Umbilical cord (tissue), 2 donors: ENCODE measurements around the gene ELOVL7. TPM values are rescaled to one million over a fixed set of nuclear protein-coding genes. Genes with fewer than 3 reads are reported as not detected.
"Not testable (repeated sequence)": the region's sequence is repeated elsewhere in the genome, so short reads cannot be mapped to it uniquely, and the experiment has no call there.

Source experiments
- DNase-seq: peaks from one replicate; pipeline ENCODE4 v3.0.0-alpha.2; 2015; ENCODE audit warnings: low spot score
- total RNA-seq: library from RNA; depleted of rRNA; stranded (reverse); fragments of >200 nt; gene quantifications from one replicate; pipeline ENCODE4 v1.2.3, GENCODE V29; 2014; ENCODE audit warnings: low replicate concordance; ENCODE audit not compliant: insufficient read depth

ELOVL7 gene
- total RNA-seq, 1 donor from 2014 or later: 1.9 TPM

- DNase-seq: not testable (repeated sequence)
These were observed 128.7 kb downstream of the ELOVL7 start for GRCh38 chr5:60715201-60715928.

- DNase-seq: no peak
These were observed 131.1 kb downstream of the ELOVL7 start for GRCh38 chr5:60712950-60713349.

DNA sequence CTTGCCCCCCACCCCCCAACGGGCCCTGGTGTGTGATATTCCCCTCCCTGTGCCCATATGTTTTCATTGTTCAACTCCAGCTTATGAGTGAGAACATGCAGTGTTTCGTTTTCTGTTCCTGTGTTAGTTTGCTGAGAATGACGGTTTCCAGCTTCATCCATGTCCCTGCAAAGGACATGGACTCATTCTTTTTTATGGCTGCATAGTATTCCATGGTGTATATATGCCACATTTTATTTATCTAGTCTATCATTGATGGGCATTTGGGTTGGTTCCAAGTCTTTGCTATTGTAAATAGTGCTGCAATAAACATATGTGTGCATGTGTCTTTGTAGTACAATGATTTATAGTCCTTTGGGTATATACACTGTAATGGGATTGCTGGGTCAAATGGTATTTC lies 132.2 kb downstream of the ELOVL7 start:
- not testable (repeated sequence) for DNase-seq

- DNase-seq: no peak
These were observed 133.7 kb downstream of the ELOVL7 start for GRCh38 chr5:60710362-60710761.

- DNase-seq: no peak
These were observed 138.9 kb downstream of the ELOVL7 start for GRCh38 chr5:60705144-60705543.

DNA sequence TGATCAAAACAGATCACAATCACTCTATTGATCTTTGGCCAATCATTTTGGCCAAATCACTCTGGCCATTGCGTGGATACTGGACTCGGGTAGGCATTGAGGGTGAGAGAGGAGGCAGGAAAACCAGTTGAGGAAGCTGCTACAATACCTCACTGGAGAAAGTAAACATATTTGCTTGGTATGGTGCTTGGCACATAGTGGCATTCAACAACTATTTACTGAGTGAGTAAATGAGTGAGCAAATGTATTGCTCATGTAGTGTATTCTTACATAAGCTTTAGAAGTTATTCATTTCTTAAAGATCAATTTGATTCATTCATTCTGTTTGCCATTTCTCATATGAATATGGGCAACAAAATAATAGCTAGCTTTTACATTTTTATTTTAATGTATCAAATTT lies 140.1 kb downstream of the ELOVL7 start:
- DNase-seq: no peak

Other genes with a start within 250 kb of the ELOVL7 start
- 16.9 TPM for gene DEPDC1B, start 144.1 kb downstream of the ELOVL7 start, total RNA-seq
- 11.6 TPM for gene ERCC8, start 100.8 kb upstream of the ELOVL7 start, total RNA-seq
- gene NDUFAF2, start 100.9 kb upstream of the ELOVL7 start, total RNA-seq: 22.6 TPM